GM13977 (cell line): ENCODE data around the gene ATP2B3.

ENCODE experiments used
- DNase-seq: peaks from one replicate; pipeline ENCODE4 v3.0.0; 2012; ENCODE audit warnings: low spot score
- CTCF ChIP-seq: IDR thresholded peaks from 2 replicates; pipeline ENCODE4 v1.5.1; 2012; ENCODE audit warnings: mild to moderate bottlenecking, control low read depth; ENCODE audit not compliant: insufficient read depth; ENCODE audit errors: extremely low read depth, missing control alignments
- in situ Hi-C: fragments of 300-500 bp; cut with MboI; formaldehyde crosslinking; loops from one replicate; pipeline ENCODE4 v1.12.0; 2022; ENCODE audit warnings: low sequenced_read_pairs, low pct_unique_long_range_greater_than_20kb, mixed read lengths, inconsistent platforms; ENCODE audit not compliant: unreplicated experiment

ATP2B3 gene

DNA sequence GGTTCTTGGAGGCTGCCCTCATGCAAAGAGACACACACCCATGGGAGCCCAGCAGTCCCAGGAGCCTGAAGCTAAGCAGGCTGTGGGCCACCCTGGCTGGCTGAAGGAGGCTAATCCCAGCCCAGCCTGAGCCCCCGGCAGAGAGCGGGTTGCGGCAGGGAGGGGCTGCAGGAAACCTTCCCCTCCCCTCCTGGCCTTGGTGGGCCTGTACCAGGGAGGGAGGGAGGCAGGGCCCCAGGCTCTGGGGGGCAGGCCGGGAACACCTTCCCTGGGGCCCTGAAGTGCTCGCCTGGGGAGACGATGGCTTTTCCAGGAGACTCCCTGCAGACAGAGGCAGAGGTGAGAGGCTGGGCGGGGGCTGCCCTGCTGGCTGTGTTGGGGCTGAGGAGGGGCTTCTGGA lies 19.0 kb upstream of the ATP2B3 start:
- no peak for TF ChIP-seq CTCF
- in situ Hi-C loops: no loop called here
- DNase-seq: no peak

DNA sequence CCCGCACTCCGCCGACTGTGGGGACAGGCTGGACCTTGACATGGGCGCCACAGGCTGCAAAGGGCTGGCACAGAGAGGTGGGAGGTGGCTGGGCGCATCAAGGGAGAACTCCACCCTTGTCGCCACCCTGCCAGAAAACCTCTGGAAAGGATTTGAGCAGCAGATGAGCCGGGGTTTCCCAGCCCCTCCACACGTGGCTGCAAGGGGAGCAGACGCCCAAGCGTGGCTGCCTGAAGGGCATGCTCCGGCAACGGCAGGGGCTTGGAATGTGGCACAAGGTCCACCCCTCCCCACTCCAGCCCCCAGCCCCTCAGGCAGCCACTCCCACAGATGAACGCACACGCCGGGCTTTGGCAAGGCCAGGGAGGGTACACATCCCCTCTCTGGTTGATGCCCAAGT lies 18.1 kb upstream of the ATP2B3 start:
- TF ChIP-seq CTCF: no peak
- in situ Hi-C loops: no loop called here
- no peak for DNase-seq

- no peak for TF ChIP-seq CTCF
- DNase-seq: no peak
- in situ Hi-C loops: no loop called here
These were observed 17.6 kb upstream of the ATP2B3 start for GRCh38 chrX:153499876-153500275.

GRCh38 chrX:153500676-153501280 lies 16.7 kb upstream of the ATP2B3 start:
- TF ChIP-seq CTCF: no peak
- in situ Hi-C loops: no loop called here
- DNase-seq: no peak

- no peak for TF ChIP-seq CTCF
- in situ Hi-C loops: no loop called here
- DNase-seq: no peak
These were observed 15.9 kb upstream of the ATP2B3 start for GRCh38 chrX:153501530-153501929.

DNA sequence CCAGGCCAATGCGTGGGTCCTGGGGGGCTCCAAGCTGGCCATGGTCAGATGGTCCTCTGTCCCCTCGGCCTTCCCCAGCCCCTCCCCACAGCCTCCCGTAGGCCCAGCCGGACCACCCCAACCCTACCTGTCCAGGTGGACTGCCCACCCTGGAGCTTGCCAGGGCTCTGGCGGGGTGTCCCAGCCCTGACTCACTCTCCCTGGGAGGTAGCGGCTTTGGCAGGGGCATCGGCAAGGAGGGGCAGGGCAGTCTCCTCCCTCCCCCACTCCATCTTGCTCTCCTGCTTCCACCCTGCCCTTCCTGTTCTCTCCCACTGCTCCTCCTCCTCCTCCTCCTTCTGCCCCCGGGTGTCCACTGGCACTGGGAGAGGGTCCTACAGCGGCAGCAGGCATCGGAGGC lies 15.3 kb upstream of the ATP2B3 start:
- in situ Hi-C loops: no loop called here
- DNase-seq: no peak
- TF ChIP-seq CTCF: no peak

DNA sequence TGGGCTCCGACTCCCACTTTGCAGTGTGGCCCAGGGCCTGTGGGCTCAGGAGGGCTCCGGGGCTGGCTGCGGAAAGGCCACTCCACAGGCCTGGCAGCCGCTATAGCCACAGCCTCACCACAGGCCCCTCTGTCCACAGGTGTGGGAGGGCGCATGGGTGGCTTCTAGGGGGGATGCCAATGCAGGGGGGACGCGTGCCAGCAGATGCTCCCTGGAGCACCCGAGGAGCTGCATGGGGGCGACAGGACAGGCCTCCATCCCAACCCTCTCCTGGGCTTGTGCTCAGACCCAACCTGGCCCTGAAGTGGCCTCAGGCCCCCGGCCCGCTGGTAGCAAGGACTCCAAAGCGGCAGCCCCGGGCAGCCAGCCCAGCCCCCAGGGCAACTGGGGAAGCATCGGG lies 14.6 kb upstream of the ATP2B3 start:
- in situ Hi-C loops: no loop called here
- TF ChIP-seq CTCF: no peak
- no peak for DNase-seq
